Smooth muscle cell (in vitro differentiated cells): Measurements from ENCODE around the gene STXBP2. TPM values are rescaled to one million over a fixed set of nuclear protein-coding genes. Genes with fewer than 3 reads are reported as not detected.

Experiments used
- DNase-seq: peaks from one replicate; lab custom pipeline; 2025; ENCODE audit not compliant: unreplicated experiment; lab: John Stamatoyannopoulos, UW
- H2AFZ ChIP-seq: fragments of 200-600 bp; sonication (generic); 2 replicates; pipeline ENCODE4 v1.6.0; 2016; ENCODE audit warnings: antibody characterized with exemption, low read depth, mild to moderate bottlenecking
- H3F3A ChIP-seq: fragments of 200-600 bp; sonication (generic); 2 replicates; pipeline ENCODE4 v1.6.0; 2017; ENCODE audit warnings: antibody characterized with exemption, low read depth
- H3K27ac ChIP-seq: fragments of 200-600 bp; sonication (generic); 2 replicates; pipeline ENCODE4 v1.5.1; 2016; ENCODE audit warnings: low read depth, mild to moderate bottlenecking
- H3K27me3 ChIP-seq: fragments of 200-600 bp; sonication (generic); 2 replicates; pipeline ENCODE4 v1.6.1; 2016; ENCODE audit warnings: low read depth, mild to moderate bottlenecking
- H3K36me3 ChIP-seq: fragments of 200-600 bp; sonication (generic); 2 replicates; pipeline ENCODE4 v1.5.1; 2016; ENCODE audit warnings: low read depth
- H3K4me1 ChIP-seq: fragments of 200-600 bp; sonication (generic); 2 replicates; pipeline ENCODE4 v1.5.1; 2016; ENCODE audit warnings: low read depth
- H3K4me2 ChIP-seq: fragments of 200-600 bp; sonication (generic); 2 replicates; pipeline ENCODE4 v1.6.0; 2016; ENCODE audit warnings: mild to moderate bottlenecking
- H3K4me3 ChIP-seq: fragments of 200-600 bp; sonication (generic); 2 replicates; pipeline ENCODE4 v1.5.1; 2016; ENCODE audit warnings: mild to moderate bottlenecking
- H3K79me2 ChIP-seq: fragments of 200-600 bp; sonication (generic); 2 replicates; pipeline ENCODE4 v1.6.0; 2016; ENCODE audit warnings: low read depth, mild to moderate bottlenecking
- H3K9ac ChIP-seq: fragments of 200-600 bp; sonication (generic); 2 replicates; pipeline ENCODE4 v1.6.0; 2016; ENCODE audit warnings: low read depth
- H3K9me3 ChIP-seq: fragments of 200-600 bp; sonication (generic); replicated peaks from 2 replicates; pipeline ENCODE4 v1.5.1; 2016; ENCODE audit warnings: low read depth
- H4K20me1 ChIP-seq: fragments of 200-600 bp; sonication (generic); 2 replicates; pipeline ENCODE4 v1.6.0; 2016; ENCODE audit warnings: low read depth
- CTCF ChIP-seq: fragments of 200-600 bp; sonication (generic); IDR thresholded peaks from 2 replicates; pipeline ENCODE4 v1.5.1; 2017; ENCODE audit warnings: borderline replicate concordance, mild to moderate bottlenecking, antibody characterized with exemption; ENCODE audit not compliant: insufficient read depth, poor library complexity, severe bottlenecking
- WGBS: methylation state at CpG from one replicate; pipeline ENCODE4 v1.1.7; 2016; ENCODE audit warnings: low lambda C conversion rate; 5-methylcytosine and 5-hydroxymethylcytosine counted together
- polyA plus RNA-seq: library from polyadenylated mRNA; unstranded; fragments of >200 nt; fragmentation: Nextera tagmentation; extraction: Ambion mirVana; gene quantifications from 2 replicates; pipeline ENCODE4 v1.2.1, GENCODE V29; 2016
- total RNA-seq: library from RNA; depleted of rRNA; stranded (reverse); fragments of >200 nt; gene quantifications from 2 replicates; pipeline ENCODE4 v1.2.3, GENCODE V29; 2014

STXBP2 gene
- total and polyA plus RNA-seq, 2 experiments from 2014 or later: 17.8 to 32.7 TPM

GRCh38 chr19:7619671-7620441 is 17.1 kb upstream of the STXBP2 start:
- Histone ChIP-seq H3K4me1 (no peaks in the 10 kb centered on the region), H3K36me3 (no peaks in the 10 kb centered on the region), H2AFZ (no peak overlapping the region), H3F3A (no peaks in the 10 kb centered on the region), H3K4me3 (no peak overlapping the region), H3K79me2 (no peaks in the 10 kb centered on the region), H3K27ac (no peak overlapping the region), H3K9ac (no peak overlapping the region), H3K9me3 (no peaks in the 10 kb centered on the region), H4K20me1 (no peaks in the 10 kb centered on the region), H3K27me3 (no peaks in the 10 kb centered on the region), H3K4me2 (no peak overlapping the region)
- no peak for TF ChIP-seq CTCF
- DNase-seq: no peak
- WGBS: 99% methylated on average over 35 of the region's 48 CpGs

- Histone ChIP-seq H3K4me1 (no peaks in the 10 kb centered on the region), H3K4me3 (no peak overlapping the region), H3K36me3 (no peaks in the 10 kb centered on the region), H3K27ac (no peak overlapping the region), H3K4me2 (no peak overlapping the region), H3K9ac (no peak overlapping the region), H3K27me3 (no peaks in the 10 kb centered on the region), H4K20me1 (no peaks in the 10 kb centered on the region), H3K79me2 (no peaks in the 10 kb centered on the region), H2AFZ (no peak overlapping the region), H3F3A (no peaks in the 10 kb centered on the region), H3K9me3 (no peaks in the 10 kb centered on the region)
- 98% methylated on average over 41 of the region's 57 CpGs for WGBS
- no peak for TF ChIP-seq CTCF
- no peak for DNase-seq
These were observed 16.2 kb upstream of the STXBP2 start for GRCh38 chr19:7620442-7621412.

GRCh38 chr19:7622933-7623685 is 13.8 kb upstream of the STXBP2 start:
- Histone ChIP-seq H3K27me3 (no peaks in the 10 kb centered on the region), H3K36me3 (no peaks in the 10 kb centered on the region), H3K4me2 (no peak overlapping the region), H3F3A (no peaks in the 10 kb centered on the region), H3K9ac (no peak overlapping the region), H3K9me3 (no peaks in the 10 kb centered on the region), H3K4me1 (no peaks in the 10 kb centered on the region), H3K27ac (no peak overlapping the region), H3K79me2 (peaks cover 19% of the 10 kb centered on the region), H3K4me3 (no peak overlapping the region), H4K20me1 (no peaks in the 10 kb centered on the region), H2AFZ (no peak overlapping the region)
- TF ChIP-seq CTCF: no peak
- 98% methylated on average over 12 of the region's 16 CpGs for WGBS
- DNase-seq: no peak
